ENCODE results near the gene CYP2A7. TPM values are rescaled to one million over a fixed set of nuclear protein-coding genes. Genes with fewer than 3 reads are reported as not detected.
"Not testable (repeated sequence)": the region's sequence is repeated elsewhere in the genome, so short reads cannot be mapped to it uniquely, and the experiment has no call there.

The CYP2A7 gene
- total RNA-seq, 1 donor from 2014 or later, result not detected

DNA sequence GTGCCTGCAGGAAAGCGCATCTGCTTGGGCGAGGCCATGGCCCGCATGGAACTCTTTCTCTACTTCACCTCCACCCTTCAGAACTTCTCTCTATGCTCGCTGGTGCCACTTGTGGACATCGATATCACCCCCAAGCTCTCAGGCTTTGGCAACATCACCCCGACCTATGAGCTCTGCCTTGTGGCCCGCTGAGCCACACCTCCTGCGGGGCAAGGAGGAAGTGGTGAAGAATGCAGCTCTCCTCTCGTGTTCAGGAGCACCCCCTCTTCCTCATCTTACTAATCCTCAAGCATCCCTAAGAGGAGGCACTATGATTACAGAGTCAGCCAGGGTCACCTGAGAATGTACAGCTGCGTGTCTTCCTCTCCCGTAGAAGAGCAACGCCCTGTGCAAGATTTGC lies 17.9 kb upstream of the CYP2A7 start:
- DNase-seq (ENCODE audit: low read depth), result not testable (repeated sequence)

DNA sequence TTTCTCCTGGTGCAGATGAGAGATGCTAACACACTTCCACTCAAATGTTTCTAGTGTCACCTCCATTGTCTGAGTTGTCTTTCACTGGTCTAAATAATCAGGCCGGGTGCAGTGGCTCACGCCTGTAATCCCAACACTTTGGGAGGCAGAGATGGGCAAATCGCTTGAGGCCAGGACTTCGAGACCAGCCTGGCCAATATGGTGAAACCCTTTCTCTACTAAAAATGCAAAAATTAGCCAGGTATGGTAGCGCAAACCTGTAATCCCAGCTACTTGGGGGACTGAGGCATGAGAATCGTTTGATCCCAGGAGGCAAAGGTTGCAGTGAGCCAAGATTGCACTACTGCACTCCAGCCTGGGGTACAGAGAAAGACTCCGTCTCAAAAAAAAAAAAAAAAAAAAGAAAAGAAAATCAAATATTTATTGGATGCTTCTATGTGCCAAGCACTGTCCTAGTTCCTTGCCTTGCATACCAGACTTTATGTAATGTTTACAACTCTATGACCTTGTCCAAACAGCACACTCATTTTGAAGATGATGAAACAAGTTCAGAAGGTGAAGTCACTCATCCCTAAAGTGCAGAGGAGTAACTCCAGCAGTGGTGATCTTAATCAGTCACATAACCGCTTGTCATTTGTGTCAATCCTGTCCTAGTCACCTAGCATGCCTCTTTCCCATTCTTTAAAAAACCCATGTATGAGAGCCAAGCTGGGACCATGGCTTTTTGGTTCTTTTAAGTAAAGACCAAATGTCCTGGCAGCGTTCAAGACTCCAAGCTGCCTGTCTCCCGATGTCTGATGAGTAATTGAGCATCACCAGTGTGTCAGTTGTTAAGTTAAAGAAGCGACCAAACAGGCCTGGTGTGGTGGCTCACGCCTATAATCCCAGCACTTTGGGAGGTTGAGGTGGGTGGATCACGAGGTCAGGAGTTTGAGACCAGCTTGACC lies 15.1 kb upstream of the CYP2A7 start:
- not testable (repeated sequence) for DNase-seq (ENCODE audit: low read depth)

DNA sequence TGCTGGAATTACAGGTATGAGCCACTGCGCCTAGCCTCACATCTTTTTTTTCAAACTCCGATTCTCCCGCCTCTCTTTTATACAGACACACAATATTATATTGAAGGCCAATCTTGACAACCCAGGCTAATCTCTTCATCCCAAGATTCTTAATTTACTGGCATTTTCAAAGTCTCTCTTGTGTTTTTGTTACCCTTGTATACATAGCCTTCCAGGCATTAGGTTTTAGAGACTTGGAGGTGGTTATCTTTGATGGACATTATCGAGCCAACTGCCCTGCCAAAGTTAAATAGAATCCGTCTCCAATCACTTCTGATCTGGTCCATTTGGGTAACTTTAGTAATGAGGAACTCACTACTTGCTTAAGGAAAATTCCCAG lies 14.4 kb upstream of the CYP2A7 start:
- DNase-seq (ENCODE audit: low read depth), result no peak

DNA sequence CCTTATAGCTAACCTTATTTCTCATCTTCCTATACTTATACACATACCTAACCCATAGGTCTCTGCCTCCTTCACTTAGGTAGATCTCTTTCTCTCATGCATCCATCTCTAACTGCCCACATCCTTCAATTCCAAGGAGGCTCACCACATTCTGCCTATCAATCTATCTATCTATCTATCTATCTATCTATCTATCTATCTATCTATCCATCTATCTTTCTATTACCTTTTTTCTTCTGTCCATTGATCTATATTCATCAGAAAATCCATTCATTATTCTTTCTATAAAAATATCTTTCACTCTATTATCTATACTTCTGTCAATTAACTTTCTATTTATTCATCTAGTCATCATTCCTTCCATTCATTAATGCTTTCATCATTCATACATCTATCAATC lies 11.1 kb upstream of the CYP2A7 start:
- DNase-seq (ENCODE audit: low read depth), result no peak

DNA sequence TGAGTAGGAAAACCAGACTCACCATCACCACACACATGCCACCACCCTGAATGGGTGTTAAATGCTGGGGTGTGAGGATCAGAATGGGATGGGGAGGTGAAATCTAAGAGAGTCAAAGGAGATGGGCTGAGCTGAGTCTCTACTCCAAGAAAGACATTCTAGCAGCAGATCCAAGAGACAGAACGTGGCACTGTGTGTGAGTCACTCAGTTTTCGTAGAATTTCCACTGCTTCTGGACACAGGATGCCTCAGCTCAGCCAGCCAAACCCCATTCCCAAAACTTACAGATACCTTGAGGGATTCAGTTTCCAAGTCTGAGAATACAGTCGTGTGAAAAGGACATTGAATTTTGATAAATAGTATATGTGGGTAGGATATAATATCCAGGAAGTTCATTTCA lies 7.3 kb upstream of the CYP2A7 start:
- no peak for DNase-seq (ENCODE audit: low read depth)

DNA sequence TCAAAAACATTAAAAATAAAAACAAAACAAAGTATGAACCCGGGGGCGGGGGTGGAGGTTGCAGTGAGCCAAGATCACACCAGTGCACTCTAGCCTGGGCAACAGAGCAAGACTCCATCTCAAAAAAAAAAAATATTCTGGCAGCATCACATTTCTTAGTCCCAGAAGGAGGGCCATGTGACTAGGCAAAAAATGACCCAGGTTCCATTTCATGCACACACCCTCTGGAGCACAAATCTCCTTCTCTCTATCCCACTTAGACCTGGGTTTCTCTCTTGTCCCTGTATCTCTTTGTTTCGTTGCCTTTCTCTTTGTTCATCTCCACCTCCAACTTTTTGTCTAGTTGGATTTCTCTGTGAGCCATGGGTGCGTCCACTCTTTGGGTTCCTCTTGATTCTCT lies 6.2 kb upstream of the CYP2A7 start:
- no peak for DNase-seq (ENCODE audit: low read depth)

DNA sequence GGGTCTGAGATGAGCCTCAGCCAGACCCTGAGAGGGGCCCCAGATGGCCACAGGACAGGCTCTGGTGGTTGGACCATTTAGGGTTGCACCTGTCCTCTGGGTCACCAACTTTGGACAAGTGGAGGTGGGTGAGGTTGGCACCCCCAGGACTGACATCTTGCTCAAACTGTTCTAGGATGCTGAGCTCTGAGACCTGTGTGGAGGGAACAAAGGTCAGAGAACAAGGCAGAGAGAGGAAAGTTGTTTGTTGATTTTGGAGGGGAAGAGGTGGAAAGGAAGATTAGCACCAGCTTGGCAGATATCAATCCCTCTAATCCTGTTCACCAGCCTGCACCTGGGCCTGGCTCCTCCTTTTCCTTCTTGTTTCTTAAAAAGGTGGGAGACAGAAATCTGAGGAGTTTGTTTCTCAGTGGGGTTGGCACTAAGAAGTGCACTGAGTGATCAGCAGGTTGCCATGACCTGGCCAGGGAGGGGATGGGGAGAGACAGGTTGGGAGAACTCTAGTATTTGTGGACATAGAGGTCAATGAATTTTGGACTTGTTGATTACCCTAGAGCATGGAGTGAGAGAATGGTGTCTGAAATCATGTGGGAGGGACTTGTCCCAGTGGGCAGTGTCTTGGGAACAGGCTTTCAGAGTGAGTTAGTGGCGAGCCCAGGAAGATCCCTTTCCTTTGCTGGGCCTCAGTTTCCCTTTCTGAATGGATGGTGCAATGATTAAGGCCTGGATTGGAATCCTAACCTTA lies 2.3 kb upstream of the CYP2A7 start:
- not testable (repeated sequence) for DNase-seq (ENCODE audit: low read depth)

DNA sequence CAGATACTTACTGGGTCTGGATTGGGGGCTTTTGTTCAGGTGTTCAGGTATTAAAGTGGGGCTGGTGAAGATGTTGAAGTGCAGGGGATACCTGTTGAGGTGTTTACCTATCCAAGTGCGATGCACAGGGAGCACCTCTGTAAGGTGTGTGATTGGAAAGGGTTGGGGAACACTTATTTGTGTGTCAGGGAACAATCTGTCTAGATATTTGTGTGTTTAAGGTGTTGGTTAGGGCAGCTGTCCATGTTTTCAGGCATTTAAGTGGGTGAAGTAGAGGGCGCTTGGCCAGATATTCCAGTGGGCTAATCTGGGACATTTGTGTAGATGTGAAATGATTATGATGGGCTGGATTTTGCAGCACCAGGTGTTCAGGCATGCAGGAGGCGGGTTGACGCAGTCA lies 2.7 kb downstream of the CYP2A7 start:
- DNase-seq (ENCODE audit: low read depth), result not testable (repeated sequence)

DNA sequence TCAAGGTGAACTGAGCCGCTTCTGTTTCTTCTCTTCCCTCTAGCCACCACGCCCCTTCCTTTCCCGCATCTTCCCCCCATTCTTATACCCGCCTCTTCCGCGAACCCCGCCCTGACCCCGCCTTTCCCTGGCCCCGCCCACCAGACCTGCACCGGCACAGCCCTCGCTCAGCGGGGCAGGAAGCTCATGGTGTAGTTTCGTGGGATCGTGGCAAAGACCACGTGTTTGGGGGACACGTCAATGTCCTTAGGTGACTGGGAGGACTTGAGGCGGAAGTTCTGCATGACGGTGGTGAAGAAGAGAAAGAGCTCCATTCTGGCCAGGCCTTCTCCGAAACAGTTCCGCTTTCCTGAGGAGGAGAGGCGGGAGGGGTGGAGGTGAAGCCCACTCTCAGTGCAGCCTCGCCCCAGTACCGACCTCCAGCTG lies 6.5 kb downstream of the CYP2A7 start:
- not testable (repeated sequence) for DNase-seq (ENCODE audit: low read depth)

DNA sequence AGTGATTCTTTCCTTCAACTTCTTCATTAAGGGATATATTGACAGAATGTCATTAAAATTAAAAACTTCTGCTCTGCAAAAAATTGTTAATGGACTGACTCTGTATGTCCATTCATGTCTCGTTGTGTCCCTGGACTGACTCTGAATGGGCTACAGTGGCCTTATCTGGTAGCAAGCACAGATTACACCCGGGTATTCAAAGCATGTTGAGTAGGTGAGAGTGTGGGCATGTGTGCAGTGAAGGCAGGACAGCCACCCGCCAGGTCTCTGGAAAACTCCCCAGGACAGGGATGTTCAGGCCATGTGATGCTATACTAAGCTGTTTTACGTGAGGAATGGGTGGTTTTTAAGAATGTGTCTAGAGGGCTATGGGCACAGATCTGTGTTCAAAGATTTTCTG lies 7.2 kb downstream of the CYP2A7 start:
- not testable (repeated sequence) for DNase-seq (ENCODE audit: low read depth)

DNA sequence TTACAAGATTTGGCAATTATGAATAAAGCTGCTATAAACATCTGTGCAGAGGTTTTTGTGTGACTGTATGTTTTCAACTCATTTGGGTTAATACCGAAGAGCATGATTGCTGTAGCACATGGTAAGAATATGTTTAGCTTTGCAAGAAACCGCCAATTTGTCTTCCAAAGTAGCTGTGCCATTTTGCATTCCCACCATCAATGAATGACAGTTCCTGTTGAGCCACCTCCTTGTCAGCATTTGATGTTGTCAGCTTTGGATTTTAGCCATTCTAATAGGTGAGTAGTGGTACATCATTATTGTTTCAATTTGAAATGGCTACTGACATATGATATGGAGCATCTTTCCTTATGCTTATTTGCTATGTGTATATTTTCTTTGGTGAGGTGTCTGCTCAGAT lies 8.2 kb downstream of the CYP2A7 start:
- DNase-seq (ENCODE audit: low read depth), result not testable (repeated sequence)

DNA sequence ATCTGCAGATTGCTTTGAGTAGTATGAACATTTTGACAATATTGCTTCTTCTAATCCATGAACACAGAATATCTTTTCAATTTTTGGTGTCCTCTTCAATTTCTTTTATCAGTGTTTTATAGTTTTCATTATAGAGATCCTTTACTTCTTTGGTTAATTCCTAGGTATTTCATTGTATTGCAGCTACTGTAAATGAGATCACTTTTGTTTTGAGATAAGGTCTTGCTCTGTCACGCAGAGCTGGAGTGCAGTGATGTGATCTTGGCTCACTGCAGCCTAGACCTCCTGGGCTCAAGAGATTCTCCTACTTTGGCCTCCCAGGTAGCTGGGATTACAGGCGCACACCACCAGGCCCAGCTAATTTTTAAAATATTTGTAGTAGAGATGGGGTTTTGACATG lies 9.8 kb downstream of the CYP2A7 start:
- DNase-seq (ENCODE audit: low read depth), result no peak

DNA sequence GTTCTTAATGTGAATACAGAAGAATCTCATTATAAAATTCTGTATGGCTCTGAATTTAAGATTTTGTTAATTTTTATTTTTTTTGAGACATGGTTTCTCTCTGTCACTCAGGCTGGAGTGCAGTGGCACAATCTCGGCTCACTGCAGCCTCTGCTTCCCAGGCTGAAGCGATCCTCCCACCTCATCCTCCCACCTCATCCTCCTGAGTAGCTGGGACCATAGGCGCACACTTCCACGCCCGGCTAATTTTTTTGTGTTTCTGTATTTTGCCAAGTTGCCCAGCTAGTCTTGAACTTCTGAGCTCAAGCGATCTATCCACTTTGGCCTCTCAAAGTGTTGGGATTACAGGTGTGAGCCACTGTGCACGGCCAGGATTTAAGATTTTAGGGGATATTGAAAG lies 14.3 kb downstream of the CYP2A7 start:
- DNase-seq (ENCODE audit: low read depth), result no peak

DNA sequence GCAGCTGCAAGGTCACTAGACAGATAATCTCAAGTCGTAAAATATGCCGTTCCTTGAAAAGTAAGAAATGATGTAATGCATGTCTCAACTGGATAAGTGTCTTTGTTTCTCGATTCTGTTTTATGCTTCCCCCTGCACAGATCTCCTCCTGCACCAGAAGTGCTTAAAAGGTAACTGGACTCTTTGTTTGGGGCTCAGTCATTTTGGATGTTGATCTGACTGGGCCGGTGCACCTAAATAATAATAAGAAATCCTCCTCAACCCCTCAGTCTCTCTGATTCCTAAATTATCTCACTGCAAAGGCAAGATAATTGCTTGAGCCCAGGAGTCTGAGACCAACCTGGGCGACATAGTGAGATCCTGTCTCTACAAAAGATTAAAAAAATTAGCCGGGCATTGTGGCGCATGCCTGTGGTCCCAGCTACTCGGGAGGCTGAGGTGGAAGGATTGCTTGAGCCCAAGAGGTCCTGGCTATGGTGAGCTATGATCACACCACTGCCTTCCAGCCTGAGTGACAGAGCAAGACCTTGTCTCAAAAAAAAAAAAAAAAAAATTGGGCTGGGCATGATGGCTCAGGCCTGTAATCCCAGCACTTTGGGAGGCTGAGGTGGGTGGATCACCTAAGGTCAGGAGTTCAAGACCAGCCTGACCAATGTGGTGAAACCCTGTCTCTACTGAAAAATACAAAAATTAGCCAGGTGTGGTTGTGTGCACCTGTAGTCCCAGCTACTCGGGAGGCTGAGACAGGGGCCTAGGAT lies 17.1 kb downstream of the CYP2A7 start:
- DNase-seq (ENCODE audit: low read depth), result not testable (repeated sequence)

DNA sequence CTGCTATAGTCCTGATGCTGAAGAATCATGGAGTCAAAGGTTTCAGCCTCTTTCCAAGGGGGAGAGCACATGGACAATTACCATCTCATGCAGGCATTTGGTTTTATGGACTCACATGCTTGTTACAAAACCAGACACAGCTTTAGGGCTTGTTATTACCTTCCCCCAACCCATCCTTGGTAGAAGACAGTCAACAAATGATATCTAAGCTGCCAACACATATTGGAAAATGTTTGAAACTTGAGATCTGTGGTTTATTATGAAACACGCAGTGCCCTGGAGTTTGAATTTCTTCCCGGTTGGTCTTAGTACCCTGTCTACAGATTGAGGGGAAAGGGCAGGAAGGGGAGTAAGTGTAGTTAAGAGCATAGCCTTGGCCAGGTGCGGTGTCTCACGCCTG lies 19.2 kb downstream of the CYP2A7 start:
- DNase-seq (ENCODE audit: low read depth), result peak; percentile 11

DNA sequence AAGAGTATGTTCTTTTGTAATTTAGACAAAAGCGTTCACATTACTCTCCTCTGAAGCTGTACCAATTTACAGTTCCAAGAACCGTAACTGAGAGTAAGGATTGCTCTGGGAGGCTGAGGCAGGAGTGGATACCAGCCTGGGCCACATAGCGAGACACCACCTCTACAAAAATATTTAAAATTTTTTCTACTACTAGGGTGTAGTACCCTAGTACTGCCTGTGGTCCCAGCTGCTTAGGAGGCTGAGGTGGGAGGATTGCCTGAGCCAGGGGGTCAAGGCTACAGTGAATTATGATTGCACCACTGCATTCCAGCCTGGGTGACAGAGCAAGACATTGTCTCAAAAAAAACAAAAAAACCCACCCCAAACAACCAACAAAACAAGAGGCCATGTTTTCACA lies 19.7 kb downstream of the CYP2A7 start:
- no peak for DNase-seq (ENCODE audit: low read depth)

DNA sequence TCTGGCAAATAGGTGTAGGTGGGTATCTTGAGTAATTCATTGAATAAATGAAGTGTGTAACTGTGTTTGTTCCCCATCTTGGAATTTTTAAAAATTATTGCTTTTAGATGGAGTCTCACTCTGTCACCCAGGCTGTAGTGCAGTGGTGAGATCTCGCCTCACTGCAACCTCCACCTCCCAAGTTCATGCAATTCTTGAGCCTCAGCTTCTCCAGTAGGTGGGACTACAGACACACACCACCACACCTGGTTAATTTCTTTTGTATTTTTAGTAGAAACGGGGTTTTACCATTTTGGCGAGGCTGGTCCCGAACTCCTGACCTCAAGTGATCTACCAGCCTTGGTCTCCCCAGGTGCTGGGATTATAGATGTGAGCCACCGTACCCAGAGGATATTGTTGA lies 23.9 kb downstream of the CYP2A7 start:
- no peak for DNase-seq (ENCODE audit: low read depth)

DNA sequence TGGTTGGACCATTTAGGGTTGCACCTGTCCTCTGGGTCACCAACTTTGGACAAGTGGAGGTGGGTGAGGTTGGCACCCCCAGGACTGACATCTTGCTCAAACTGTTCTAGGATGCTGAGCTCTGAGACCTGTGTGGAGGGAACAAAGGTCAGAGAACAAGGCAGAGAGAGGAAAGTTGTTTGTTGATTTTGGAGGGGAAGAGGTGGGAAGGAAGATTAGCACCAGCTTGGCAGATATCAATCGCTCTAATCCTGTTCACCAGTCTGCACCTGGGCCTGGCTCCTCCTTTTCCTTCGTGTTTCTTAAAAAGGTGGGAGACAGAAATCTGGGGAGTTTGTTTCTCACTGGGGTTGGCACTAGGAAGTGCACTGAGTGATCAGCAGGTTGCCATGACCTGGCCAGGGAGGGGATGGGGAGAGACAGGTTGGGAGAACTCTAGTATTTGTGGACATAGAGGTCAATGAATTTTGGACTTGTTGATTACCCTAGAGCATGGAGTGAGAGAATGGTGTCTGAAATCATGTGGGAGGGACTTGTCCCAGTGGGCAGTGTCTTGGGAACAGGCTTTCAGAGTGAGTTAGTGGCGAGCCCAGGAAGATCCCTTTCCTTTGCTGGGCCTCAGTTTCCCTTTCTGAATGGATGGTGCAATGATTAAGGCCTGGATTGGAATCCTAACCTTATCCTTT lies 29.4 kb downstream of the CYP2A7 start:
- not testable (repeated sequence) for DNase-seq (ENCODE audit: low read depth)

DNA sequence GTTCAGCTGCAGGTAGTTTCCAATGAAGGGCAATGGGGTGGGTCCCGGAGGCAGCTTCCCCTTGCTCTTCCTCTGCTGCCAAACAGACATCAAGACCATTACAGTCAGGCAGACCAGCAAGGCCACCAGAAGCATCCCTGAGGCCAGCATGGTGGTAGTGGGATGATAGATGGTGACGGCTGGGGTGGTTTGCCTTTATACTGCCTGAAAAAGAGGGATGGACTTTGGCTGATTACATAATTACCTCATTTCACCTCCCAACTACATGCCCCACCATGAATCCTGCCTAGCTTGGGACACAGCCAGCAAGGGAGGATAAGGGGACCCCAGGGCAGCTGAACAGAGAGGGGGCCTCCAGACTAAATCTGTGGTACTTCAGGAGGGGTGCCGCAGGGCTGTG lies 31.8 kb downstream of the CYP2A7 start, which contains the start of gene CYP2A6:
Gene CYP2A6 (minus strand): TSS at position 171 of the 400 bp plus-strand sequence. CDS start 21 bp downstream, at position 150.
- not testable (repeated sequence) for DNase-seq (ENCODE audit: low read depth)

DNA sequence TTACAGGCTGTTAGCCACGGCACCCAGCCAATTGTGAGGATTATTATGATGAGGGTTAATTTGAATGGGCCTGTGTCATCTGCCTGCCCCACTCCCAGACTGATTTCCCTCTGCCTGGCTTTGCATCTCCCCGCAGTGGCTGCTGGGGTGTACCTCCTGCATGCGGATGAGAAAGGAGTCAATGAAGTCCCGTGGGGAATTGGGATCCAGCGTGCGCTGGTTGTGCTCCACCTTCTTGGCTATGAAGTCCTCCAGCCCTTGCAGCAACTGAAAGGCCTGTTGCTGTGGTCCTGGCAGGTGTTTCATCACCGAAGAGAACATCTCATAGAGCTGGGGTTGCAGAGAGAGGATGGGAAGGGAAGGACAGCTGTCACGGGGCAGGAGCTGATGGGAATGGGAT lies 35.3 kb downstream of the CYP2A7 start:
- not testable (repeated sequence) for DNase-seq (ENCODE audit: low read depth)

DNA sequence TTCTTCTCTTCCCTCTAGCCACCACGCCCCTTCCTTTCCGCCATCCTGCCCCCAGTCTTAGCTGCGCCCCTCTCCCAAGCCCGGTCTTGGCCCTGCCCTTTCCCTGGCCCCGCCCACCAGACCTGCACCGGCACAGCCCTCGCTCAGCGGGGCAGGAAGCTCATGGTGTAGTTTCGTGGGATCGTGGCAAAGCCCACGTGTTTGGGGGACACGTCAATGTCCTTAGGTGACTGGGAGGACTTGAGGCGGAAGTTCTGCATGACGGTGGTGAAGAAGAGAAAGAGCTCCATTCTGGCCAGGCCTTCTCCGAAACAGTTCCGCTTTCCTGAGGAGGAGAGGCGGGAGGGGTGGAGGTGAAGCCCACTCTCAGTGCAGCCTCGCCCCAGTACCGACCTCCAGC lies 38.4 kb downstream of the CYP2A7 start:
- not testable (repeated sequence) for DNase-seq (ENCODE audit: low read depth)

All from renal cortical epithelial cell (primary cell).